Pulmonary artery endothelial cell (primary cell): ENCODE results near the gene NCR2. TPM values are rescaled to one million over a fixed set of nuclear protein-coding genes. Genes with fewer than 3 reads are reported as not detected.

Experiments
- total RNA-seq: library from RNA; depleted of rRNA; stranded (reverse); fragments of >200 nt; gene quantifications from 2 replicates; pipeline ENCODE4 v1.2.3, GENCODE V29; 2014

The NCR2 gene
- total RNA-seq, 1 donor from 2014 or later = not detected

Other genes with a start within 250 kb of the NCR2 start
- not detected in 2 replicates for gene TREML1, start 181.3 kb upstream of the NCR2 start, total RNA-seq
- gene TREM2, start 172.5 kb upstream of the NCR2 start, total RNA-seq = not detected in 2 replicates
- not detected in 2 replicates for gene TREML2, start 134.5 kb upstream of the NCR2 start, total RNA-seq
- gene TREML4, start 107.3 kb upstream of the NCR2 start, total RNA-seq = not detected in 2 replicates
- not detected in 2 replicates for gene TREM1, start 48.9 kb upstream of the NCR2 start, total RNA-seq
- 2.9 and 3.1 TPM in 2 replicates for gene FOXP4, start 210.8 kb downstream of the NCR2 start, total RNA-seq